GM21737 (cell line): ENCODE measurements around the gene BBX.

Experiments used
- ATAC-seq: cut with Tn5 transposase; IDR thresholded peaks from one replicate; pipeline ENCODE4 v1.9.1; 2021; ENCODE audit warnings: mild to moderate bottlenecking, moderate library complexity; ENCODE audit not compliant: unreplicated experiment

The BBX gene

GRCh38 chr3:107738486-107739183 lies 215.9 kb downstream of the BBX start:
- no peak for ATAC-seq

- ATAC-seq, result no peak
Measured at GRCh38 chr3:107739227-107739626, 216.5 kb downstream of the BBX start.

GRCh38 chr3:107740992-107741896 lies 218.5 kb downstream of the BBX start:
- ATAC-seq, result no peak

- no peak for ATAC-seq
Measured at GRCh38 chr3:107745354-107745753, 222.6 kb downstream of the BBX start.

GRCh38 chr3:107752202-107752990 lies 229.6 kb downstream of the BBX start:
- no peak for ATAC-seq

- ATAC-seq, result no peak
Measured at GRCh38 chr3:107753494-107753893, 230.7 kb downstream of the BBX start.

- ATAC-seq, result no peak
Measured at GRCh38 chr3:107753976-107754375, 231.2 kb downstream of the BBX start.

- no peak for ATAC-seq
Measured at GRCh38 chr3:107756649-107757048, 233.9 kb downstream of the BBX start.

- ATAC-seq, result no peak
Measured at GRCh38 chr3:107757140-107757539, 234.4 kb downstream of the BBX start.

GRCh38 chr3:107760144-107760543 lies 237.4 kb downstream of the BBX start:
- no peak for ATAC-seq

GRCh38 chr3:107761391-107761790 lies 238.6 kb downstream of the BBX start:
- ATAC-seq, result no peak

- no peak for ATAC-seq
Measured at GRCh38 chr3:107765524-107765923, 242.8 kb downstream of the BBX start.

- no peak for ATAC-seq
Measured at GRCh38 chr3:107767897-107768605, 245.3 kb downstream of the BBX start.

GRCh38 chr3:107769882-107770281 lies 247.1 kb downstream of the BBX start:
- ATAC-seq, result no peak

GRCh38 chr3:107772016-107772415 lies 249.3 kb downstream of the BBX start:
- ATAC-seq, result no peak

GRCh38 chr3:107775974-107776373 lies 253.2 kb downstream of the BBX start:
- ATAC-seq, result no peak

- no peak for ATAC-seq
Measured at GRCh38 chr3:107781253-107781652, 258.5 kb downstream of the BBX start.

GRCh38 chr3:107782054-107782453 lies 259.3 kb downstream of the BBX start:
- ATAC-seq, result no peak

- no peak for ATAC-seq
Measured at GRCh38 chr3:107790612-107791011, 267.9 kb downstream of the BBX start.

- no peak for ATAC-seq
Measured at GRCh38 chr3:107791027-107791426, 268.3 kb downstream of the BBX start.

- no peak for ATAC-seq
Measured at GRCh38 chr3:107791450-107791849, 268.7 kb downstream of the BBX start.
